Fibroblast of skin of left biceps (primary cell): ENCODE measurements around the gene TMCO1.
"Not testable (repeated sequence)": the region's sequence is repeated elsewhere in the genome, so short reads cannot be mapped to it uniquely, and the experiment has no call there.

ENCODE experiments used
- DNase-seq, 2 experiments: peaks; one replicate each; pipeline ENCODE4 v3.0.0-alpha.2; 2013; ENCODE audit warnings: low read depth in 2 of 2

Gene TMCO1

GRCh38 chr1:165686971-165687433 lies 81.7 kb downstream of the TMCO1 start:
- DNase-seq: no peak

GRCh38 chr1:165686121-165686970 lies 82.3 kb downstream of the TMCO1 start:
- no peak for DNase-seq

GRCh38 chr1:165683848-165684485 lies 84.7 kb downstream of the TMCO1 start:
- DNase-seq: no peak

- DNase-seq: not testable (repeated sequence)
Measured at GRCh38 chr1:165680773-165681172, 87.9 kb downstream of the TMCO1 start.

GRCh38 chr1:165680303-165680702 lies 88.4 kb downstream of the TMCO1 start:
- no peak for DNase-seq

GRCh38 chr1:165679282-165680036 lies 89.2 kb downstream of the TMCO1 start:
- no peak for DNase-seq

- DNase-seq: no peak
Measured at GRCh38 chr1:165678509-165678908, 90.2 kb downstream of the TMCO1 start.
